NCI-H748 (cell line): Measurements from ENCODE around the gene CBLB.
"Not testable (repeated sequence)": the region's sequence is repeated elsewhere in the genome, so short reads cannot be mapped to it uniquely, and the experiment has no call there.

Experiments used
- DNase-seq: peaks from one replicate; lab custom pipeline; 2025; ENCODE audit not compliant: unreplicated experiment; lab: John Stamatoyannopoulos, UW

CBLB gene

GRCh38 chr3:105762214-105762613 is 106.6 kb downstream of the CBLB start:
- not testable (repeated sequence) for DNase-seq

DNA sequence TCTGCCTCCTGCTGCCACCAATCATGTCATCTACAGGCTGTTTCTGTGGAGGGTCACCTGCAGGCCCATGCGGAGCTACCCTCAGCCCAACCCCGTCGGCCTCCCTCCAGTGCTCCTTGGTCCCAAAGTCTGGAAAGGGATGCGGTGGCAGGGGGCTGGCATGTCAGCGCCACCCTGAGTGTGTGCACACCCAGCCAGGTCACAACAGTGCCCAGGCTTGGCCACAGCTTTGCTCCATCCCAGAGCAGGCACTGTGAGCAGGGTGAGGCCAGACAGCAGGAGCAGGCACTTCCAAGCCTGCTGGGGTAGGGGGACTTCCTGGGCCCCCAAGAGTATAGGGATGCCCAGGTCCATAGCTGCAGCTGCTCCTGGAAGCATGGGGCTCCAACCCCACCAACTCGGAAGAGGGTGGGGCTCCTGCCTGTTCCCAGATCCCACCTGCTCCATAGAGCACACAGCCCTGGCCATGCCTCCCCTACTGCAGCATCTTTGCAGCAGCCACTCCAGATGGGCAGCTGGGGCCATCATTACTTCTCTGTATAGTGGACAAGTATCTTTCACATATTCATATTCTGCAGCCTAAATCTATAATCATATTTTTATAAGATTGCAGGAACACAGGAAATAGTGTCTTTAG is 109.3 kb downstream of the CBLB start:
- no peak for DNase-seq

- no peak for DNase-seq
These were observed 110.4 kb downstream of the CBLB start for GRCh38 chr3:105758451-105758850.

- no peak for DNase-seq
These were observed 113.5 kb downstream of the CBLB start for GRCh38 chr3:105755121-105755886.

GRCh38 chr3:105752791-105753415 is 115.9 kb downstream of the CBLB start:
- no peak for DNase-seq

GRCh38 chr3:105747696-105748095 is 121.1 kb downstream of the CBLB start:
- DNase-seq, result no peak

DNA sequence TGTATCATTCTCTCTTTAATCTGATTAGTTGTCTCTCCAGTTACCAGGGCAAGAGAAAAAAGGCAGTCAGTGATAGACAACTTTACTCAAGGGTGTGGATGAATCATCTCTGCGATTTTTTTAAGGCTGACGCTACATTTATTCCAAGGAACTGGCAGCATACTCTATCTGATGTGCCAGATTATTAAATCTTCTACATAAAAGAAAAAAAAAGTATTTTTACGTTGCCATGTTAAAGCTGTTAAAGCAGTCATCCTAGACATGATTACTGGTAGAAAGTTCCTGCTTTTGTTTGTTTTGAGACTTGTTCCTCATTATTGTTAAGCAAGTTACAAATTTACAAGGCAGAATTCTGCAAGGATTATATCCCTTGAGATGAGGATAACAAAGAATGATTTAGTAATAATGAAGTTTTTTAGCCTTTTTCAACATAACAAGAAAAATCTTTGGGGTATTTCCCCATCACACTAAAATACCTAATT is 121.7 kb downstream of the CBLB start:
- no peak for DNase-seq

DNA sequence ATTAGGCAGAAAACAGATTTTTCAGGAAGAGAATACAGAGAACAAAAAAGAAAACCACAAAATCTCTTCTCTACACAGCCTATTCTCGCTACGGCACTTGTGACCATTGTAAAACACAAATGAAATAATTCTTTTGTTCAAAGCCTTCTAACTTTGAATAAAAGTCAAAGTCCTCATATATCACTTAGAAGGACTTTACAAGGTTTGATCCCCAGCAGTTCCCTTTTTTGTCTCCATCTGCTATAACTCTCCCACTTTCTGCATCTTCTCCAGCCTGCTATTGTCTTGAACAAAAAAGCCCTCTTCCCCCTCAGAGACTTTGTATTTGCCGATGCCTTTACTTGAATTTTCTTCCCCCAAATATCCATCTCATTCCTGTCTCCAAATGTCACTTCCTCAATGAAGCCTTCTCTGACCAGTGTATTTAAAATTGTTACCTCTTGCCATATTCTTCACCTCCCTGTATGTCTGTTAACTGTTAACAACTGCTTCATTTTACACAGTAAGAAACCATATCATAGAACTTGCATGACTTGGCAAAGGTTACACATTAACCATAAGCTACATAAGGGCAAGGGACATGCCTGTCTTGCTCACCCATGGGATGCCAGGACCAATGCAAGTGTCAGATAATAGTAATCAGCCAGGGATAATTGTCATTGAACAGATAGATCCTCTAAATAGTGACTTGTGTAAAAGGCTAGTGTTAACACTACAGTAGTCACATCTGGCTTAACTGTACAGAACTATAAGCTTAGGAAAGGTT is 122.4 kb downstream of the CBLB start:
- DNase-seq, result no peak

- no peak for DNase-seq
These were observed 123.8 kb downstream of the CBLB start for GRCh38 chr3:105745046-105745445.

DNA sequence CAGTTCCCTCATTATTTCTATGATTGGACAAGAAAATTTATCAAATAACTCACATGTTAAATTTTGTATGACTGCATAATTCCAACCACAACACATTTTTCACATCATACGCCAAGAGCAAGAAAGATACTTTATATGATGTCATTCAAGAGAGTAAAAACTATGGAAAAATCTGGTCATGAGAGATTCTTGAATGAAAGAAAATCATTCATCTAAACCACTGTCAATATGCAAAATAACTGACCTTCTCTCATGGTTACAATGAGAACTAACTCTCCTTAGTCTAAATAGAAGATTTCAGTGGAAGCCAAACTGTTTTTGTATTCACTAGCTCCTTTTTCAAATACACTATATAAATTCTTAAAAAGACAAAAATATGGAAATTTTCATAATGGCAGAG is 124.6 kb downstream of the CBLB start:
- no peak for DNase-seq

- DNase-seq, result no peak
These were observed 135.5 kb downstream of the CBLB start for GRCh38 chr3:105733356-105733755.

DNA sequence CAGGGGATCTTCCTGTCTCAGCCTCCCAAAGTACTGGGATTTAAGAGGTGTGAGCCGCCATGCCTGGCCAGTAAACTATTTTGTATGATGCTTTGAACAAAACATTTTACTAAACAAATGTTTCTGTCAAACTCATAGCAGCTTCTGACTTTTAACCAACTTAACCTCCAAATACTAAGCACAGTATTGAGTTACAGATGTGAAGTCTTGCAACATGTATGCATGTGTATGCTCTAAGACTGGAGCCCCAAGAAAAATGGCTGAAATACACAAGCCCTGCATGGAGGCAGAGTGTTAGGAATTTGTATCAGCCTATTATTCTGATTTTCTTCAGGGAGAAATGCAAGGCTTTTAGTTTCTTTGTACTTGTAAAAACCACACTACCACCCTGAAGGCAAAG is 137.1 kb downstream of the CBLB start:
- no peak for DNase-seq

GRCh38 chr3:105730801-105731354 is 137.9 kb downstream of the CBLB start:
- DNase-seq, result no peak

GRCh38 chr3:105729667-105730066 is 139.1 kb downstream of the CBLB start:
- DNase-seq, result no peak

- DNase-seq, result no peak
These were observed 140.0 kb downstream of the CBLB start for GRCh38 chr3:105728771-105729312.

GRCh38 chr3:105727036-105727435 is 141.8 kb downstream of the CBLB start:
- not testable (repeated sequence) for DNase-seq

GRCh38 chr3:105722943-105723556 is 145.8 kb downstream of the CBLB start:
- no peak for DNase-seq

- no peak for DNase-seq
These were observed 149.0 kb downstream of the CBLB start for GRCh38 chr3:105719791-105720190.

DNA sequence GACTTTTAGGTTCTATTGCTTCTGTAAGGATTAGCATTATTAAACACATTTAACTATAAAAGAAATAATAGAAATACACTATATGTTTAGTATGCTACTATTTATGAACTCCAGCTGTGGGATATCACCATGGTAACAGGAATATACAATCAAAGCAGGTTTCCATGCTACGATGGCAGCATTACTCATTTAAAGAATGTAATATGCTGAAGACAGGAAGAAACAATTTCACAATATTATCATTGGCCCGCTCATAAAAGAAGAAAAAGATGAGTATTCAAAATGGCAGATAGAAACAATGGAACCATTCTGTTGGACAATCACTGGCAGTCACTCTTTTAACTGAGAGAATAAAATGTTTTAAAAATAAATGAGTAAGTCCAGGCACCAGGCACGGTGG is 153.4 kb downstream of the CBLB start:
- DNase-seq, result no peak

DNA sequence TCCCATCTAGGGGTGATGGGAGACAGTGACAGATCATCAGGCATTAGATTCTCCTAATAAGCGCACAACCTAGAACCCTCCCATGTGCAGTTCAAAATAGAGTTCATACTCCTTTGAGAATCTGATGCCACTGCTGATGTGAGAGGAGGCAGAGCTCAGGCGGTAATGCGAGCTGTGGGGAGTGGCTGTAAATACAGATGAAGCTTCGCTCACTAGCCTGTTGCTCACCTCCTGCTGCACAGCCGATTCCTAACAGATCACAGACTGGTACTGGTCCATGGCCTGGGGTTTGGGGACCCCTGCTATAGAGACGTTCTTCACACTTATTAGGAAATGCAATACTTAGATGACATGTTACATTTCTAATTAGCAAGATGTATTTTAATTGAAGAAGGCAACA is 154.4 kb downstream of the CBLB start:
- DNase-seq, result no peak
